LNCaP clone FGC (cell line): ENCODE results near the gene ZNF521.

Source experiments
- DNase-seq: peaks from one replicate; pipeline ENCODE4 v3.0.0-alpha.2; 2011; ENCODE audit warnings: low read depth
- H3K4me3 ChIP-seq: 2 replicates; pipeline ENCODE4 v1.5.1; 2011; ENCODE audit warnings: mild to moderate bottlenecking, low read depth, low read length, control low read depth
- CTCF ChIP-seq: IDR thresholded peaks from 2 replicates; pipeline ENCODE4 v1.5.1; 2012; ENCODE audit warnings: mild to moderate bottlenecking; ENCODE audit not compliant: control insufficient read depth, insufficient read depth; ENCODE audit errors: extremely low read depth

The ZNF521 gene

GRCh38 chr18:25019086-25019860 lies 332.7 kb downstream of the ZNF521 start:
- DNase-seq = no peak
- no peak for TF ChIP-seq CTCF

GRCh38 chr18:25016666-25017065 lies 335.3 kb downstream of the ZNF521 start:
- 0 out of 2 replicates have a peak, but pooled peaks have one; percentile 11 for TF ChIP-seq CTCF
- DNase-seq = no peak

More at GRCh38 chr18:25019086-25019860, 332.7 kb downstream of the ZNF521 start:
- H3K4me3 ChIP-seq = no peak overlapping the region

GRCh38 chr18:25016181-25016580 lies 335.8 kb downstream of the ZNF521 start:
- H3K4me3 ChIP-seq = no peak overlapping the region
- TF ChIP-seq CTCF = no peak
- DNase-seq = no peak

More at GRCh38 chr18:25016666-25017065, 335.3 kb downstream of the ZNF521 start:
- H3K4me3 ChIP-seq = no peak overlapping the region
